C4-2B (cell line): ENCODE measurements around the gene CDT1.
A peak's percentile ranks its signal among the peaks of the same experiment; 100 is the strongest.
"Not testable (repeated sequence)": the region's sequence is repeated elsewhere in the genome, so short reads cannot be mapped to it uniquely, and the experiment has no call there.

Experiments used
- H3K27ac ChIP-seq: fragments of 450-650 bp; 2 replicates; pipeline ENCODE4 v1.5.1; 2017
- ZFX ChIP-seq: fragments of 450-650 bp; IDR thresholded peaks from 2 replicates; pipeline ENCODE4 v1.6.1; 2017
- TF ChIP-seq, protein P1 (sequence below): fragments of 450-650 bp; conservative IDR thresholded peaks from 2 replicates; pipeline ENCODE4 v1.5.1; 2017; ENCODE audit warnings: mild to moderate bottlenecking

CDT1 gene

DNA sequence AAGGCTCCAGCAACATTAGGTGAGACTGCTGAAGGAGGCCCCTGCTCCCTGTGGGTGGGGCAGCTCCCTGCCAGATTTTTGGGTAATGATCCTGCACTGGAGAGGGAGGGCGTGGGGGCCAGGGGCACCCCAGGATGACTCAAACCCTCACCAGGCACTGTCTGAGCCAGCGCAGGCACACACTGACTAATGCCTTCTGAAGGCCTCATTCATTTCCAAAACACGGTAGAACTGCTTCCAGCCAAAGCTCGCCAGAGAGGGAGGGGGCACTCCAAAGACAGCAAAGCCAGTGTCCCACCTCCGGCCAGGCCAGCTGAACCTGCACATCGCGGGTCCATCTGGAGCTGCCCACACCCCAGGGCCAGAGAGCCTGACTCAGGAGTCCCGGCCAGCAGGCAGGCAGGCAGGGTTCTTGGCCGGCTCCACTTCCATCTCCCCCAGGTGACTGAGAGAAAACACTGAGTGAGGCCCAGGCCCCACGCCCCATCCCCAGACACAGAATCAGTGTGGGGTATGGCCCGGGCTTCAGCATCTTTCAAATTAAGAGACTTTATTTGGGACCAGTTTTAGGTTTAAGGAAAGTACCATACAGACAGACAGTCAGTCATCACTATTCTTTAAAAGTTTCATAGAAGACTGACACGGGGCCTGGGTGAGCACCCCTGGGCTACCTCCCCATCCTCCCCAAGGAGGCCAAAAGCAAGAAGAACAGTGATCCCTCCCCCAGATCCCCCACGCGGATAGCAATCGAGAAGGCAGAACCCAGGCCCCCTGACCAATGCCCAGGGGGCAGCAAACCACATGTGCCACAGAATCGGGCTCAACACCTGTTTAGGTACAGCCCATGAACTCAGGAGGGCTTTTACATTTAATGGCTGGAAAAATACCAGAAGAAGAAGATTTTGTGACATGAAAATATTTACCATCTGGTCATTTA is 20.9 kb upstream of the CDT1 start:
- TF ChIP-seq, protein P1, sequence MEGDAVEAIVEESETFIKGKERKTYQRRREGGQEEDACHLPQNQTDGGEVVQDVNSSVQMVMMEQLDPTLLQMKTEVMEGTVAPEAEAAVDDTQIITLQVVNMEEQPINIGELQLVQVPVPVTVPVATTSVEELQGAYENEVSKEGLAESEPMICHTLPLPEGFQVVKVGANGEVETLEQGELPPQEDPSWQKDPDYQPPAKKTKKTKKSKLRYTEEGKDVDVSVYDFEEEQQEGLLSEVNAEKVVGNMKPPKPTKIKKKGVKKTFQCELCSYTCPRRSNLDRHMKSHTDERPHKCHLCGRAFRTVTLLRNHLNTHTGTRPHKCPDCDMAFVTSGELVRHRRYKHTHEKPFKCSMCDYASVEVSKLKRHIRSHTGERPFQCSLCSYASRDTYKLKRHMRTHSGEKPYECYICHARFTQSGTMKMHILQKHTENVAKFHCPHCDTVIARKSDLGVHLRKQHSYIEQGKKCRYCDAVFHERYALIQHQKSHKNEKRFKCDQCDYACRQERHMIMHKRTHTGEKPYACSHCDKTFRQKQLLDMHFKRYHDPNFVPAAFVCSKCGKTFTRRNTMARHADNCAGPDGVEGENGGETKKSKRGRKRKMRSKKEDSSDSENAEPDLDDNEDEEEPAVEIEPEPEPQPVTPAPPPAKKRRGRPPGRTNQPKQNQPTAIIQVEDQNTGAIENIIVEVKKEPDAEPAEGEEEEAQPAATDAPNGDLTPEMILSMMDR = no peak
- no peak for TF ChIP-seq ZFX

DNA sequence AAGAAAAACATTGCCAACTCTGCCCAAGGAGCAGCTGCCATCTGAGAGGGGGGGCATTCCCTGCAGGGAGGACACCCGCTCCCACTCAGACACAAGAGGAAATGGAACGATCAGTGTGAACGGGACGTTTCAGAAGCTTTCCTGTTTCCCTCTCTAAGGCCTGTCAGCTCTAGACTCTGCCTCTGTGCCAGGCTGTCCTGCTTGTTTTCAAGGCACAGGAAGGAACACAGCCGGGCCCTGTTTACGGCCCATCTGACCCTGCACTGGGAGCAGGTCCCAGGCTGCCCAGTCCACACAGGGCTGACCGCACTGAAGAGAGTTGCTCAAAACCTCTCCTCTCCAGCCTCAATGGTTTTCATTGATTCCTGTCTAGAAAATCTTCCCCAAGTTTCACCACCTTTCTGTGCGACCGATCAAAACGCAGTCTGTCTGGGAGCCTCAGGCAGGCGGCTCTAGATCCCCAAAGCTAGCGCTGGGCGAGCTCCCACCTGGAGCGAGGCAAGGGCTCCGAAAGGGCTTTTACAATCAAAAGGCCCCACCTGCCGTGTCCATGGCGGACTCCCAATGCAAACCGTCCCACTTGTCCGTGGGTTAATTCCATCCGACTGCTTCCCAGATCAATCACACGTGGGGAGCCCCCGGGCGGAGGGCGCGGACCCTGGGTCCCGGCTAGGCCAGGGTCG is 20.1 kb upstream of the CDT1 start:
- peak overlapping the region; percentile 79 for H3K27ac ChIP-seq
- TF ChIP-seq, protein P1 = no peak

More for the DNA sequence above, 20.9 kb upstream of the CDT1 start:
- H3K27ac ChIP-seq = peak overlapping the region; percentile 79

GRCh38 chr16:88784074-88784855 is 19.3 kb upstream of the CDT1 start:
- TF ChIP-seq ZFX = no peak
- TF ChIP-seq, protein P1 = no peak
- peak overlapping the region; percentile 79 for H3K27ac ChIP-seq

DNA sequence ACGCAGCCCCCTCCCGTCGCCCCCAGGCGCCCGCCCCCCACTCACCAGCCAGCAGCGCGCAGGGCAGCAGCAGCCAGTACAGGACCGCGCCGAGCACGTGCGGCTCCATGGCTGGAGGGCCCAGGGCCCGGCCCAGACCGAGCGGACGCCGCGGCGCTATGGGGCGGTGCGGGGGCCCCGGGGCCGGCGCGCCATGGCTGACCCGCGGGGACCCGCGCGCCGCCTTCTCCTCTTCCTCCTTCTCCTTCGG is 18.8 kb upstream of the CDT1 start:
- TF ChIP-seq, protein P1 = no peak
- peak; percentile 82 for TF ChIP-seq ZFX
- peak overlapping the region; percentile 79 for H3K27ac ChIP-seq

GRCh38 chr16:88785106-88785924 is 18.3 kb upstream of the CDT1 start, which contains the start of gene PIEZO1:
TSS of gene PIEZO1 (minus strand) at chr16:88785220. CDS start at chr16:88784964, 256 bp downstream.
- peak within 1 kb of the TSS; percentile 79 for H3K27ac ChIP-seq
- TF ChIP-seq, protein P1 = peak; percentile 91
- 0 out of 2 replicates have a peak, but pooled peaks have one; percentile 6 for TF ChIP-seq ZFX

- H3K27ac ChIP-seq = no peak overlapping the region
- no peak for TF ChIP-seq ZFX
- TF ChIP-seq, protein P1 = no peak
These were observed 15.8 kb upstream of the CDT1 start for GRCh38 chr16:88787579-88788314.

DNA sequence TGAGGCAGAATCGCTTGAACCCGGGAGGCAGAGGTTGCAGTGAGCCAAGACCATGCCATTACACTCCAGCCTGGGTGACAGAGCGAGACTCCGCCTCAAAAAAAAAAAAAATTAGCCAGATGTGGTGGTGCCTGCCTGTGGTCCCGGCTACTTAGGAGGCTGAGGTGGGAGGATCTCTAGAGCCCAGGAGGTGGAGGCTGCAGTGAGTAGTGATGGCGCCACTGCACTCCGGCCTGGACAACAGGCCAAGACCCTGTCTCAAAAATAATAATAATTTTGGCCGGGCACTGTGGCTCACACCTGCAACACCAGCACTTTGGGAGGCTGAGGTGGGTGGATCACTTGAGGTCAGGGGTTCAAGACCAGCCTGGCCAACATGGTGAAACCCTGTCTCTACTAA is 14.8 kb upstream of the CDT1 start:
- not testable (repeated sequence) for H3K27ac ChIP-seq
